Measurements from ENCODE around the gene SP5.

DNA sequence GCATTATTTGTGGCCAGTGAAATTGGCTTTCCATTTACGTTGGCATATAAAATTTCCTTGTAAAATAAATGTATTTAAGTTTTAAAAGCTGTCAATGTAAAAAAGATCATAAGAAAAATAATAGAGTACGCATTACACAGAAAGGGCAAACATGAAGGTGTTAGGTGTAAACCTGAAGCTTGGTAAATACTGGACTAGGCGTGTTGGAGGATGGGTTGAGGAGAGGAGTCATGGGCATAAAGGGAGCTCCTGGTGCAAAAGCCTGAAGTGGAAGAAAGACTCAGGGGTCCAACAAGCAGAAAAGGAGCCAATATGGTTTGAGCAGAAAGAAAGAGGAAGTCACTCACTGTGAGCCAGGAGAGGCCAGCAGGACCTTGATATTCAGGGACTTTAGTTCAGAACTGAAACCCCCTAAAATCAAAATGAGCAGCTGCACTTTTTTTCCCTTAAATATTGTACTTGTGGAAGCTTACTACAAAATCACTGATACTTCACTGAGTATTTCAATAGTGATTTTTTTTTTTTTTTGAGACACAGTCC, 24.4 kb downstream of the SP5 start:
- TF ChIP-seq EP300 (IDR thresholded peaks at IDR 0.05) (no peak), POLR2A (IDR thresholded peaks at IDR 0.05) (no peak)
- TF ChIP-seq, protein P1, sequence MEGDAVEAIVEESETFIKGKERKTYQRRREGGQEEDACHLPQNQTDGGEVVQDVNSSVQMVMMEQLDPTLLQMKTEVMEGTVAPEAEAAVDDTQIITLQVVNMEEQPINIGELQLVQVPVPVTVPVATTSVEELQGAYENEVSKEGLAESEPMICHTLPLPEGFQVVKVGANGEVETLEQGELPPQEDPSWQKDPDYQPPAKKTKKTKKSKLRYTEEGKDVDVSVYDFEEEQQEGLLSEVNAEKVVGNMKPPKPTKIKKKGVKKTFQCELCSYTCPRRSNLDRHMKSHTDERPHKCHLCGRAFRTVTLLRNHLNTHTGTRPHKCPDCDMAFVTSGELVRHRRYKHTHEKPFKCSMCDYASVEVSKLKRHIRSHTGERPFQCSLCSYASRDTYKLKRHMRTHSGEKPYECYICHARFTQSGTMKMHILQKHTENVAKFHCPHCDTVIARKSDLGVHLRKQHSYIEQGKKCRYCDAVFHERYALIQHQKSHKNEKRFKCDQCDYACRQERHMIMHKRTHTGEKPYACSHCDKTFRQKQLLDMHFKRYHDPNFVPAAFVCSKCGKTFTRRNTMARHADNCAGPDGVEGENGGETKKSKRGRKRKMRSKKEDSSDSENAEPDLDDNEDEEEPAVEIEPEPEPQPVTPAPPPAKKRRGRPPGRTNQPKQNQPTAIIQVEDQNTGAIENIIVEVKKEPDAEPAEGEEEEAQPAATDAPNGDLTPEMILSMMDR (IDR thresholded peaks at IDR 0.05), result no peak
